ENCODE results near the gene GFOD2.

The GFOD2 gene

DNA sequence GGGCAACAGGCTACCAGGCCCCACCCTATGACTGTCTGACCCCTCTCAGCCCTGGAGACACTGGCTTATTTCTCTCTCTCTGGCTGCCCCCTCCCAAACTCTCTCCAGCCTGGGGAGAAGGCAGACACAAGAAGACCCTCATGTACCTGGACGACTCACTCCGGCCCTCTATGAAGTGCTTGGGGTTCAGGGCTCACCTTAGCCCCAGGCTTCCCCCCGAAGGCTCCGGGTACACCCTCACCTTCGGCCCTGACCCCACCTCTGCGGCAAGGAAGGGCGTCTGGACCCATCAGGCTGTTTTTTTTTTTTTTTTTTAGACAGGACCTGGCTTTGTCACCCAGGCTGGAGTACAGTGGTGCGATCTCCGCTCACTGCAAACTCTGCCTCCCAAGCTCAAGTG, 75.1 kb downstream of the GFOD2 start:
- no peak overlapping the region for H3K4me3 ChIP-seq (ENCODE audit: low read depth, low read length)
- TF ChIP-seq CTCF (IDR thresholded peaks at IDR 0.05; ENCODE audit: borderline replicate concordance, insufficient read depth, low read depth, low read length) = no peak

DNA sequence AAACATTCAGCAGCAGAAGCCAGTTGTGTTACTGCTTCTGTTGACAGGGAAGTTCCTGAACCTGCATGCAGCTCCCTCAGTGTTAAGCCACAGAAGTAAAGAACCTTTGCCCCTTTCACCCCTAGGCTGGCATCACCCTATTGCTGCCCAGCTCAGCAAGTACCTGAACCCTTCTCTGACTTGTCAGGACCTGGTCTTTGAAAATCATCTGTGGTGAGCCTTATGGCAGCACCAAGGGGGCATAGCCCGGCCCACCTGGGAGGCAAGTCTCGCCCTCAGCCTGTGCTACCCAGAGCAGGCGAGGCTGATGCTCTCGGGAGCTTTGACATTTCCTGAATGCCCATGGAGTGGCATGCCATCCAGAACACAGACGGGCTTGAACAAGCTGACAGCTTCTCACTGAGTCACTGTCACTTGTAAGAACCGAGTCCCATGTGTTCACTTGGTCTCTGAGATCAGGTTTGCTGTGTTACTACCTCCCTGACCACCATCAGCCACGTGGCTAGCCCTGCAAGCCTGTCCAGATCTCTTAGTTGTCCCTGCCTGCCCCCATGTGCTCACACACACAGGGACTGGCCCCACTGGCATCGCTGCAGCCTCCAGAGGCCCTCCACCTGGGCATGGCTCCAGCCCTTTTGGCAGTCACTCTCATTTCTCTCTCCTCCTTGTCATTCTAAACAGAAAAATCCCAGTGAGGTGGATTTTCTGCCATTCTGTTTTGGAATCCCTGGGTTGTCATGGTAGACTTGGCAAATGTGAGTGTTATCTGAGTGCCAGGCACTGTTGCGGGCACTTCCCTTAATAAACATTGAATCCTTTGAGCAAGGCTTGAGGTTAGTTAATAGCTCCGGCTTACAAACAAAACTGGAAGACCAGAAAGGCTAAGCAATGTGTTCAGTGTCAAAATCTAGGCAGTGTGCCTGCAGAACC, 77.1 kb downstream of the GFOD2 start:
- H3K4me3 ChIP-seq (ENCODE audit: low read depth, low read length) = no peak overlapping the region
- no peak for TF ChIP-seq CTCF (IDR thresholded peaks at IDR 0.05; ENCODE audit: borderline replicate concordance, insufficient read depth, low read depth, low read length)

- no peak for TF ChIP-seq CTCF (IDR thresholded peaks at IDR 0.05; ENCODE audit: borderline replicate concordance, insufficient read depth, low read depth, low read length)
- no peak overlapping the region for H3K4me3 ChIP-seq (ENCODE audit: low read depth, low read length)
These were observed 81.5 kb downstream of the GFOD2 start for GRCh38 chr16:67637625-67638024.

GRCh38 chr16:67636713-67637112, 82.4 kb downstream of the GFOD2 start:
- no peak for TF ChIP-seq CTCF (IDR thresholded peaks at IDR 0.05; ENCODE audit: borderline replicate concordance, insufficient read depth, low read depth, low read length)
- H3K4me3 ChIP-seq (ENCODE audit: low read depth, low read length) = no peak overlapping the region

- no peak overlapping the region for H3K4me3 ChIP-seq (ENCODE audit: low read depth, low read length)
- no peak for TF ChIP-seq CTCF (IDR thresholded peaks at IDR 0.05; ENCODE audit: borderline replicate concordance, insufficient read depth, low read depth, low read length)
These were observed 86.5 kb downstream of the GFOD2 start for GRCh38 chr16:67632415-67633172.

- TF ChIP-seq CTCF (IDR thresholded peaks at IDR 0.05; ENCODE audit: borderline replicate concordance, insufficient read depth, low read depth, low read length) = no peak
- H3K4me3 ChIP-seq (ENCODE audit: low read depth, low read length) = no peak overlapping the region
These were observed 90.9 kb downstream of the GFOD2 start for GRCh38 chr16:67628216-67628615.

Measured in GM12875 (cell line).